Fibroblast of lung (primary cell): ENCODE measurements around the gene SLC17A2. TPM values are rescaled to one million over a fixed set of nuclear protein-coding genes. Genes with fewer than 3 reads are reported as not detected.

Experiments used
- DNase-seq, 2 donors: peaks; one replicate each; pipeline versions ENCODE4 v3.0.0 to v3.0.0-alpha.2; 2010; ENCODE audit warnings: low read depth in 2 of 2
- H2AFZ ChIP-seq: 2 replicates; pipeline ENCODE4 v1.5.1; 2012; ENCODE audit warnings: low read length, control low read depth, inconsistent platforms
- H3K27ac ChIP-seq: 2 replicates; pipeline ENCODE4 v1.5.1; 2011; ENCODE audit warnings: low read length, control low read depth; ENCODE audit not compliant: insufficient read depth
- H3K27me3 ChIP-seq: 2 replicates; pipeline ENCODE4 v1.5.1; 2011; ENCODE audit warnings: mild to moderate bottlenecking, low read length; ENCODE audit not compliant: control insufficient read depth, insufficient read depth
- H3K36me3 ChIP-seq: 2 replicates; pipeline ENCODE4 v1.5.1; 2011; ENCODE audit warnings: low read length; ENCODE audit not compliant: control insufficient read depth, insufficient read depth
- H3K4me1 ChIP-seq: 2 replicates; pipeline ENCODE4 v1.5.1; 2011; ENCODE audit warnings: low read length; ENCODE audit not compliant: control insufficient read depth, insufficient read depth; ENCODE audit errors: extremely low read depth
- H3K4me2 ChIP-seq: 2 replicates; pipeline ENCODE4 v1.5.1; 2011; ENCODE audit warnings: low read length, control low read depth; ENCODE audit not compliant: insufficient read depth; ENCODE audit errors: extremely low read depth
- H3K4me3 ChIP-seq, 4 experiments: fragments of 200-600 bp in 1 of 4; sonication (generic) in 1 of 4; replicated peaks in 1 of 4; 2 replicates each; pipeline ENCODE4 v1.5.1; 2011 to 2016; ENCODE audit warnings: low read length in 4 of 4, low read depth in 3 of 4, mild to moderate bottlenecking in 3 of 4, control low read depth in 2 of 4, inconsistent platforms in 1 of 4, mixed read lengths in 1 of 4; ENCODE audit not compliant: insufficient read depth in 1 of 4; ENCODE audit errors: control extremely low read depth in 1 of 4
- H3K79me2 ChIP-seq: 2 replicates; pipeline ENCODE4 v1.5.1; 2012; ENCODE audit warnings: mild to moderate bottlenecking, low read length, inconsistent platforms; ENCODE audit not compliant: control insufficient read depth, insufficient read depth
- H3K9ac ChIP-seq: 2 replicates; pipeline ENCODE4 v1.5.1; 2011; ENCODE audit warnings: mild to moderate bottlenecking, low read length, control low read depth; ENCODE audit not compliant: insufficient read depth
- H3K9me3 ChIP-seq: 2 replicates; pipeline ENCODE4 v1.5.1; 2012; ENCODE audit warnings: low read depth, low read length; ENCODE audit not compliant: control insufficient read depth, insufficient read depth
- H4K20me1 ChIP-seq: 2 replicates; pipeline ENCODE4 v1.5.1; 2011; ENCODE audit warnings: low read length; ENCODE audit not compliant: control insufficient read depth, insufficient read depth; ENCODE audit errors: extremely low read depth
- CTCF ChIP-seq, 2 donors: IDR thresholded peaks in 1 of 2; conservative IDR thresholded peaks in 1 of 2; 1 replicate in 1 of 2; 2 replicates in 1 of 2; pipeline ENCODE4 v1.5.1; 2011 to 2012; ENCODE audit warnings: low read length in 2 of 2, control low read depth in 1 of 2, inconsistent platforms in 1 of 2, low read depth in 1 of 2, mild to moderate bottlenecking in 1 of 2
- EZH2 ChIP-seq: IDR thresholded peaks from 2 replicates; pipeline ENCODE4 v1.5.1; 2012; ENCODE audit warnings: low read length, control low read depth, mild to moderate bottlenecking; ENCODE audit errors: missing control alignments
- polyA plus RNA-seq, 2 donors: library from polyadenylated mRNA; depleted of rRNA in 1 of 2; stranded (reverse) in 1 of 2; unstranded in 1 of 2; fragments of >200 nt; gene quantifications; 2 replicates each; pipeline ENCODE4 v1.2.1, GENCODE V29; 2011 to 2012; ENCODE audit warnings: missing spikeins in 1 of 2
- total RNA-seq: library from RNA; depleted of rRNA; stranded (reverse); fragments of >200 nt; gene quantifications from 2 replicates; pipeline ENCODE4 v1.2.1, GENCODE V29; 2014

Gene SLC17A2
- total and polyA plus RNA-seq, 2 donors (not counting 1 experiment from before 2014, with no cell fraction given): not detected

- Histone ChIP-seq H3K4me1 (no peaks in the 10 kb centered on the region), H3K9ac (no peak overlapping the region), H3K9me3 (no peaks in the 10 kb centered on the region), H3K36me3 (no peaks in the 10 kb centered on the region), H2AFZ (no peak overlapping the region), H3K4me2 (no peak overlapping the region), H3K4me3 (no peak overlapping the region), H3K27me3 (no peaks in the 10 kb centered on the region), H4K20me1 (no peaks in the 10 kb centered on the region), H3K27ac (no peak overlapping the region), H3K79me2 (no peaks in the 10 kb centered on the region)
- DNase-seq: peak in 1 of 2 donors; percentile 8
- TF ChIP-seq CTCF (conservative IDR thresholded peaks at IDR 0.05 in 1 of 2, IDR thresholded peaks at IDR 0.05 in 1 of 2; ENCODE audit: low read depth in 1 of 2, low read length in 2 of 2) (no peak), EZH2 (no peak)
Measured at GRCh38 chr6:25899580-25900408, 30.7 kb downstream of the SLC17A2 start.

GRCh38 chr6:25899123-25899522, 31.4 kb downstream of the SLC17A2 start:
- TF ChIP-seq EZH2 (no peak), CTCF (conservative IDR thresholded peaks at IDR 0.05 in 1 of 2, IDR thresholded peaks at IDR 0.05 in 1 of 2; ENCODE audit: low read depth in 1 of 2, low read length in 2 of 2) (no peak)
- H3K36me3 ChIP-seq: no peaks in the 10 kb centered on the region
- no peak overlapping the region for H3K4me3 ChIP-seq
- no peaks in the 10 kb centered on the region for H4K20me1 ChIP-seq
- H3K79me2 ChIP-seq: no peaks in the 10 kb centered on the region
- no peaks in the 10 kb centered on the region for H3K27me3 ChIP-seq
- no peak overlapping the region for H3K9ac ChIP-seq
- no peak for DNase-seq
- no peak overlapping the region for H2AFZ ChIP-seq
- no peaks in the 10 kb centered on the region for H3K4me1 ChIP-seq
- no peak overlapping the region for H3K4me2 ChIP-seq
- H3K27ac ChIP-seq: no peak overlapping the region
- H3K9me3 ChIP-seq: no peaks in the 10 kb centered on the region

GRCh38 chr6:25898289-25898977, 32.1 kb downstream of the SLC17A2 start:
- no peak overlapping the region for H3K9ac ChIP-seq
- no peaks in the 10 kb centered on the region for H4K20me1 ChIP-seq
- H3K36me3 ChIP-seq: no peaks in the 10 kb centered on the region
- no peaks in the 10 kb centered on the region for H3K4me1 ChIP-seq
- TF ChIP-seq CTCF (conservative IDR thresholded peaks at IDR 0.05 in 1 of 2, IDR thresholded peaks at IDR 0.05 in 1 of 2; ENCODE audit: low read depth in 1 of 2, low read length in 2 of 2): no peak
- no peak for TF ChIP-seq EZH2
- no peaks in the 10 kb centered on the region for H3K9me3 ChIP-seq
- H3K4me2 ChIP-seq: no peak overlapping the region
- no peaks in the 10 kb centered on the region for H3K27me3 ChIP-seq
- no peak overlapping the region for H3K4me3 ChIP-seq
- no peak overlapping the region for H3K27ac ChIP-seq
- H2AFZ ChIP-seq: no peak overlapping the region
- no peak for DNase-seq
- no peaks in the 10 kb centered on the region for H3K79me2 ChIP-seq
